ENCODE data around the gene PSG5.
"Not testable (repeated sequence)": the region's sequence is repeated elsewhere in the genome, so short reads cannot be mapped to it uniquely, and the experiment has no call there.

DNA sequence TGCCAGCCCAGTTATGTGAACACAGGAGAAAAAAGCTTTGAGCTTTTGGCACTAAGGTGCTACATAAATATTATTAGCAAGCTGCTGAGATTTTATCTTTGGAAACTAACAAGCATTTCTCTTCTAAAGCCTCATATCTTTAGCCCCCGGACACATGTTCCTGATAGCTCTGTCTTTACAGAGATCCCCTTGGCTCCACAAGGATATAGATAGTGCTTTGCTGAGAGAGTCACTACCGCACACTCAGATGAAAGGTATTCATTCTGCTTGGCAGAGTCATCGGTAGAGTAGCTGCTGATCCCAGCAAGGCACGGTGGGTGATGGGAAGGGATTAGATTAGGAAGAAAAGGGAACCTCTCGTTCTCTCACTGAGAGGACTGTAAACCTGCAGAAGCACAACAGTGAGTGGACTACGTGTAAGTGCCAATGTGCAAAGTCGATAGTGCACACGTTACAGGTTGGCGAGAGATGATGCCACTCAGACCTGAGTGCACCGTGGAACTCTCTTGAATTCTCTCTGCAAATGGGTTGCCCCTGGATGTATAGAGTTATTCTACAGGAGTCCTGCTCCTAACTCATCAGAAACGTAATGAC, 65.8 kb downstream of the PSG5 start:
- TF ChIP-seq CREM (CRISPR knock-in tag; IDR thresholded peaks at IDR 0.05); IRF2 (CRISPR knock-in tag; IDR thresholded peaks at IDR 0.05; ENCODE audit: borderline replicate concordance, low read depth); ZNF138 (CRISPR knock-in tag; conservative IDR thresholded peaks at IDR 0.05): not testable (repeated sequence)
- TF ChIP-seq, protein P1, sequence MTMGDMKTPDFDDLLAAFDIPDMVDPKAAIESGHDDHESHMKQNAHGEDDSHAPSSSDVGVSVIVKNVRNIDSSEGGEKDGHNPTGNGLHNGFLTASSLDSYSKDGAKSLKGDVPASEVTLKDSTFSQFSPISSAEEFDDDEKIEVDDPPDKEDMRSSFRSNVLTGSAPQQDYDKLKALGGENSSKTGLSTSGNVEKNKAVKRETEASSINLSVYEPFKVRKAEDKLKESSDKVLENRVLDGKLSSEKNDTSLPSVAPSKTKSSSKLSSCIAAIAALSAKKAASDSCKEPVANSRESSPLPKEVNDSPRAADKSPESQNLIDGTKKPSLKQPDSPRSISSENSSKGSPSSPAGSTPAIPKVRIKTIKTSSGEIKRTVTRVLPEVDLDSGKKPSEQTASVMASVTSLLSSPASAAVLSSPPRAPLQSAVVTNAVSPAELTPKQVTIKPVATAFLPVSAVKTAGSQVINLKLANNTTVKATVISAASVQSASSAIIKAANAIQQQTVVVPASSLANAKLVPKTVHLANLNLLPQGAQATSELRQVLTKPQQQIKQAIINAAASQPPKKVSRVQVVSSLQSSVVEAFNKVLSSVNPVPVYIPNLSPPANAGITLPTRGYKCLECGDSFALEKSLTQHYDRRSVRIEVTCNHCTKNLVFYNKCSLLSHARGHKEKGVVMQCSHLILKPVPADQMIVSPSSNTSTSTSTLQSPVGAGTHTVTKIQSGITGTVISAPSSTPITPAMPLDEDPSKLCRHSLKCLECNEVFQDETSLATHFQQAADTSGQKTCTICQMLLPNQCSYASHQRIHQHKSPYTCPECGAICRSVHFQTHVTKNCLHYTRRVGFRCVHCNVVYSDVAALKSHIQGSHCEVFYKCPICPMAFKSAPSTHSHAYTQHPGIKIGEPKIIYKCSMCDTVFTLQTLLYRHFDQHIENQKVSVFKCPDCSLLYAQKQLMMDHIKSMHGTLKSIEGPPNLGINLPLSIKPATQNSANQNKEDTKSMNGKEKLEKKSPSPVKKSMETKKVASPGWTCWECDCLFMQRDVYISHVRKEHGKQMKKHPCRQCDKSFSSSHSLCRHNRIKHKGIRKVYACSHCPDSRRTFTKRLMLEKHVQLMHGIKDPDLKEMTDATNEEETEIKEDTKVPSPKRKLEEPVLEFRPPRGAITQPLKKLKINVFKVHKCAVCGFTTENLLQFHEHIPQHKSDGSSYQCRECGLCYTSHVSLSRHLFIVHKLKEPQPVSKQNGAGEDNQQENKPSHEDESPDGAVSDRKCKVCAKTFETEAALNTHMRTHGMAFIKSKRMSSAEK (CRISPR knock-in tag; IDR thresholded peaks at IDR 0.05; ENCODE audit: borderline replicate concordance): not testable (repeated sequence)
- TF ChIP-seq, protein P2, sequence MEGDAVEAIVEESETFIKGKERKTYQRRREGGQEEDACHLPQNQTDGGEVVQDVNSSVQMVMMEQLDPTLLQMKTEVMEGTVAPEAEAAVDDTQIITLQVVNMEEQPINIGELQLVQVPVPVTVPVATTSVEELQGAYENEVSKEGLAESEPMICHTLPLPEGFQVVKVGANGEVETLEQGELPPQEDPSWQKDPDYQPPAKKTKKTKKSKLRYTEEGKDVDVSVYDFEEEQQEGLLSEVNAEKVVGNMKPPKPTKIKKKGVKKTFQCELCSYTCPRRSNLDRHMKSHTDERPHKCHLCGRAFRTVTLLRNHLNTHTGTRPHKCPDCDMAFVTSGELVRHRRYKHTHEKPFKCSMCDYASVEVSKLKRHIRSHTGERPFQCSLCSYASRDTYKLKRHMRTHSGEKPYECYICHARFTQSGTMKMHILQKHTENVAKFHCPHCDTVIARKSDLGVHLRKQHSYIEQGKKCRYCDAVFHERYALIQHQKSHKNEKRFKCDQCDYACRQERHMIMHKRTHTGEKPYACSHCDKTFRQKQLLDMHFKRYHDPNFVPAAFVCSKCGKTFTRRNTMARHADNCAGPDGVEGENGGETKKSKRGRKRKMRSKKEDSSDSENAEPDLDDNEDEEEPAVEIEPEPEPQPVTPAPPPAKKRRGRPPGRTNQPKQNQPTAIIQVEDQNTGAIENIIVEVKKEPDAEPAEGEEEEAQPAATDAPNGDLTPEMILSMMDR (IDR thresholded peaks at IDR 0.05): not testable (repeated sequence)
- TF ChIP-seq, protein P3, sequence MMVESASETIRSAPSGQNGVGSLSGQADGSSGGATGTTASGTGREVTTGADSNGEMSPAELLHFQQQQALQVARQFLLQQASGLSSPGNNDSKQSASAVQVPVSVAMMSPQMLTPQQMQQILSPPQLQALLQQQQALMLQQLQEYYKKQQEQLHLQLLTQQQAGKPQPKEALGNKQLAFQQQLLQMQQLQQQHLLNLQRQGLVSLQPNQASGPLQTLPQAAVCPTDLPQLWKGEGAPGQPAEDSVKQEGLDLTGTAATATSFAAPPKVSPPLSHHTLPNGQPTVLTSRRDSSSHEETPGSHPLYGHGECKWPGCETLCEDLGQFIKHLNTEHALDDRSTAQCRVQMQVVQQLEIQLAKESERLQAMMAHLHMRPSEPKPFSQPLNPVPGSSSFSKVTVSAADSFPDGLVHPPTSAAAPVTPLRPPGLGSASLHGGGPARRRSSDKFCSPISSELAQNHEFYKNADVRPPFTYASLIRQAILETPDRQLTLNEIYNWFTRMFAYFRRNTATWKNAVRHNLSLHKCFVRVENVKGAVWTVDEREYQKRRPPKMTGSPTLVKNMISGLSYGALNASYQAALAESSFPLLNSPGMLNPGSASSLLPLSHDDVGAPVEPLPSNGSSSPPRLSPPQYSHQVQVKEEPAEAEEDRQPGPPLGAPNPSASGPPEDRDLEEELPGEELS (CRISPR knock-in tag; IDR thresholded peaks at IDR 0.05): not testable (repeated sequence)
- TF ChIP-seq, protein P4, sequence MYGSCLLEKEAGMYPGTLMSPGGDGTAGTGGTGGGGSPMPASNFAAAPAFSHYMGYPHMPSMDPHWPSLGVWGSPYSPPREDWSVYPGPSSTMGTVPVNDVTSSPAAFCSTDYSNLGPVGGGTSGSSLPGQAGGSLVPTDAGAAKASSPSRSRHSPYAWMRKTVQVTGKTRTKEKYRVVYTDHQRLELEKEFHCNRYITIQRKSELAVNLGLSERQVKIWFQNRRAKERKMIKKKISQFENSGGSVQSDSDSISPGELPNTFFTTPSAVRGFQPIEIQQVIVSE (CRISPR knock-in tag; IDR thresholded peaks at IDR 0.05; ENCODE audit: borderline replicate concordance): not testable (repeated sequence)
- TF ChIP-seq, protein P5, sequence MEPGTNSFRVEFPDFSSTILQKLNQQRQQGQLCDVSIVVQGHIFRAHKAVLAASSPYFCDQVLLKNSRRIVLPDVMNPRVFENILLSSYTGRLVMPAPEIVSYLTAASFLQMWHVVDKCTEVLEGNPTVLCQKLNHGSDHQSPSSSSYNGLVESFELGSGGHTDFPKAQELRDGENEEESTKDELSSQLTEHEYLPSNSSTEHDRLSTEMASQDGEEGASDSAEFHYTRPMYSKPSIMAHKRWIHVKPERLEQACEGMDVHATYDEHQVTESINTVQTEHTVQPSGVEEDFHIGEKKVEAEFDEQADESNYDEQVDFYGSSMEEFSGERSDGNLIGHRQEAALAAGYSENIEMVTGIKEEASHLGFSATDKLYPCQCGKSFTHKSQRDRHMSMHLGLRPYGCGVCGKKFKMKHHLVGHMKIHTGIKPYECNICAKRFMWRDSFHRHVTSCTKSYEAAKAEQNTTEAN (CRISPR knock-in tag; IDR thresholded peaks at IDR 0.05): not testable (repeated sequence)
- TF ChIP-seq, protein P6, sequence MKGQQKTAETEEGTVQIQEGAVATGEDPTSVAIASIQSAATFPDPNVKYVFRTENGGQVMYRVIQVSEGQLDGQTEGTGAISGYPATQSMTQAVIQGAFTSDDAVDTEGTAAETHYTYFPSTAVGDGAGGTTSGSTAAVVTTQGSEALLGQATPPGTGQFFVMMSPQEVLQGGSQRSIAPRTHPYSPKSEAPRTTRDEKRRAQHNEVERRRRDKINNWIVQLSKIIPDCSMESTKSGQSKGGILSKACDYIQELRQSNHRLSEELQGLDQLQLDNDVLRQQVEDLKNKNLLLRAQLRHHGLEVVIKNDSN (CRISPR knock-in tag; IDR thresholded peaks at IDR 0.05): not testable (repeated sequence)
- TF ChIP-seq, protein P7, sequence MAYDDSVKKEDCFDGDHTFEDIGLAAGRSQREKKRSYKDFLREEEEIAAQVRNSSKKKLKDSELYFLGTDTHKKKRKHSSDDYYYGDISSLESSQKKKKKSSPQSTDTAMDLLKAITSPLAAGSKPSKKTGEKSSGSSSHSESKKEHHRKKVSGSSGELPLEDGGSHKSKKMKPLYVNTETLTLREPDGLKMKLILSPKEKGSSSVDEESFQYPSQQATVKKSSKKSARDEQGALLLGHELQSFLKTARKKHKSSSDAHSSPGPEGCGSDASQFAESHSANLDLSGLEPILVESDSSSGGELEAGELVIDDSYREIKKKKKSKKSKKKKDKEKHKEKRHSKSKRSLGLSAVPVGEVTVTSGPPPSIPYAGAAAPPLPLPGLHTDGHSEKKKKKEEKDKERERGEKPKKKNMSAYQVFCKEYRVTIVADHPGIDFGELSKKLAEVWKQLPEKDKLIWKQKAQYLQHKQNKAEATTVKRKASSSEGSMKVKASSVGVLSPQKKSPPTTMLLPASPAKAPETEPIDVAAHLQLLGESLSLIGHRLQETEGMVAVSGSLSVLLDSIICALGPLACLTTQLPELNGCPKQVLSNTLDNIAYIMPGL (CRISPR knock-in tag; IDR thresholded peaks at IDR 0.05): not testable (repeated sequence)

Measured in WTC11 (cell line).